GM19240 (cell line): Measurements from ENCODE around the gene SNRK.

Source experiments
- DNase-seq: peaks from one replicate; pipeline ENCODE4 v3.0.0; 2011; ENCODE audit warnings: low spot score; ENCODE audit not compliant: insufficient read length

Gene SNRK

GRCh38 chr3:43286115-43286840, at the start of gene SNRK:
Gene SNRK (plus strand): TSS chr3:43286540. CDS start chr3:43303204, 16,664 bp downstream.
- peak; percentile 70 for DNase-seq

GRCh38 chr3:43238801-43239200, 47.5 kb upstream of the SNRK start:
- no peak for DNase-seq

GRCh38 chr3:43239755-43240154, 46.6 kb upstream of the SNRK start:
- DNase-seq, result no peak

GRCh38 chr3:43243590-43244587, 42.5 kb upstream of the SNRK start:
- no peak for DNase-seq

DNA sequence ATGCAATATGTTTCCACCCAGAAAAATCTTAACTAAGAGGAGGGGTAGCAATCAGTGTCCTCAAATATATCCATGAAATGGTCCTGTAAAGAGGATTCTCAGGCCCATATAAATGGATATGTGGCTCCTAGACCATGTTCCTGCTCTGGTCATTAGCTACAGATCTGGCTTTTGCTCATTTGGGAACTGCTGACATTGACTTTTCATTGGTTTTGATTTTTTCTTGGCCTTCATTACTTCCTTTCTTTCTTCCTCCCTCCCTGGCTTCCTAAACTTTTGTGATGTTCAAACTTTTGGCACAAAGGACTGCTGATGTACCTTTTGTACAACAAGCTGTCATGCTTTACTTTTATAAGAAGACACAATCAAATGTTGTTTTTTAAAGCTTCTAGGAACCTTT, 41.6 kb upstream of the SNRK start:
- DNase-seq, result no peak

GRCh38 chr3:43246976-43247375, 39.4 kb upstream of the SNRK start:
- DNase-seq, result no peak

DNA sequence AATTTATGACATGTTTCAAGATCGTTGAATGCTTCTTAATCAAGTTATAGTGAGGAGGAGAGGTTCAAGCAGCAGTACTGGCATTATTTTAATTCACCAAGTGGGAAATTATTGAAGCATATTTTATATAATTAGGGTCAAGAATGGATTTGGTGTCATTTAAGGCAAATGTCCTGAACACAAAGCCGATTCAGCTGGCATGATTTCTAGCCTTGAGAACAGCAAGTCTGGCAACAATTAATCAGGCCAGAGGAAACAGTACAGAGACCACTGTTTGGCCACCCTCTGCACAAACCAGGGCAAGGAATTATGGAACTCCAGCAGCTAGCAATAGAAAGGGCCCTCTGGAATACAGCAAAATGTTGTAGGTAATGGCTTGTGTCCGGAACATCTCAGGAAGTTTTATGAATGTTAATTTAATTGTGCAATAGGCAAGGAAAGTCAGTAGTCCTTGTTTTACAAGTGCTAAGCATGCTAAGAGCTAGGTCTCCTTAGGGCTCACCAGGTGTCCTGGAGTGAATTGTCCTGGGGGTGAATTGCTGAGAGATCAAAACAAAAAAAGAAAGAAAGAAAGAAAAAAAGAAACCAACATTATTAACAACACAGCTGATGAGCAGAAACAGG, 38.7 kb upstream of the SNRK start:
- DNase-seq, result no peak

- no peak for DNase-seq
These were observed 38.2 kb upstream of the SNRK start for GRCh38 chr3:43248185-43248583.

DNA sequence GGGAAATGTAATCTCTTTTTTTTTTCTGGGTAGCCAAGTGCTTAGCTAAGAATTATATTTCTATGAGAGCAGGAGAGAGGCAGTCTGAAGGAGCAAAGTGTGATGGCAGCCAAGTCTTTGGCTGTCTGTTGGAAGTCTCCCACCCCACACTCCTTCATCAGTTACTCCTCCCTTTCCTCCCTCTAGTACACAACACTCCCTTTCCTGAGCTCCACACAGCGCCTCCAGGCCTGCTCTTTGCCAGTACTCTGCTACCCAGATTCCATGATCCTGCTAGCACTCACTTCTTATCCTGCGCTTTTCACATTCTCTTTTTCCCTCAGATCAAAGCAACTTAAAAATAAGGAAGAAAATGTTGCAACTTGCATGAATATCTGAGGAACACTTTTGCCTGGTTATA, 37.4 kb upstream of the SNRK start:
- no peak for DNase-seq

GRCh38 chr3:43249405-43249804, 36.9 kb upstream of the SNRK start:
- DNase-seq, result no peak

GRCh38 chr3:43253294-43253693, 33.0 kb upstream of the SNRK start:
- no peak for DNase-seq

DNA sequence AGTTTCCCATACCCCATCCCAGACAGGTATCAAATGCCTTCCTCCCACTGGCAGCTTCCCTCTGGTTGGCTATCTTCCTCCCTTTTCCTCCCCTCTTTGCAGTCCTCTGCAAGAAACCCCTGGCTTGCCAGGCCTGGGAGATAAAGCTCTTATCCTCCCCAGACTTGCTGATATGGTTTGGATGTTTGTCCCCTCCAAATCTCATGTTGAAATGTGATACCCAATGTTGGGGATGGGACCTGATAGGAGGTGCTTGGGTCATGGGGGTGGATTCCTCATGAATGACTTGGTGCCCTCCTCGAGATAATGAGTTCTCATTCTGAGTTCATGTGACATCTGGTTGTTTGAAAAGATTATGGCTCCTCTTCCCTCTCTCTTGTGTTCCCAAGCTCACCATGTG, 32.2 kb upstream of the SNRK start:
- DNase-seq, result no peak

DNA sequence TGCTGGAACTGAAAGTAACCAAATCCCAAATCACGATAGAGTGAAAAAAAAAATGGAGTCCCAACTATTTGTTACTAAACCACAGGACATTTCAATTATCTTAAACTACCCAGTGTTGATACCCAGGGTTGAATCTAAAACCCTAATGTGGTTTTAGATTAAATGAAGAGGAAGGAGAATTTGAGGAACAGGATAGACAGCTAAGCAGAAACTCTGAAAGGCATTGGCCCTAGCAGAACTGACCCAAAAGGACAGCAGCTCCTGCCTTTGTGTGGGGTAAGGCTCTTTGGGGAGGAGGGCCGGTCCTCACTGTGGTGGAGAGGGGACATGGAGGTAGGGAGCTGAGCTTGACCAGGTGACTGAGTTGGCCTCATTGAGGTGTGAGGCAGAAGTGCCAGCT, 30.7 kb upstream of the SNRK start:
- DNase-seq, result no peak

- no peak for DNase-seq
These were observed 29.5 kb upstream of the SNRK start for GRCh38 chr3:43256714-43257461.

DNA sequence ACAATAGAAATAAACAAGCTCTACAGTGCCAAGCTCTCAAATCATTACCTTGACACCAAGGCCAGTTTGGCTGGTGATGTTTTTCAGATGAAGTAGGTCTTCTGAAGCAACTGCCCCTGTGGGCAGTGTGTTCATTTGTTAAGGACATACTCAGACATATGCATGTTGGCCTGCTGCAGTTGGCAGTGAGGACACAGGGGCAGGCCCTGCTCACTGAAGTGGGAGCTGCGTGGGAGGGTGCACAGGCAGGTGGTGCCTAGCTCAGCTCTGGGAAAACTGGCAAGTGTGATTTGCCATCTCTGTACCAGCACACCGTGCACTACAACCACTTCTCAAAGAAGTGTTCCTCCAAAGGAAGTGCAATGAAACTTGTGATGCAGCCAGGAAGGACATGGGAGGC, 28.5 kb upstream of the SNRK start:
- no peak for DNase-seq

DNA sequence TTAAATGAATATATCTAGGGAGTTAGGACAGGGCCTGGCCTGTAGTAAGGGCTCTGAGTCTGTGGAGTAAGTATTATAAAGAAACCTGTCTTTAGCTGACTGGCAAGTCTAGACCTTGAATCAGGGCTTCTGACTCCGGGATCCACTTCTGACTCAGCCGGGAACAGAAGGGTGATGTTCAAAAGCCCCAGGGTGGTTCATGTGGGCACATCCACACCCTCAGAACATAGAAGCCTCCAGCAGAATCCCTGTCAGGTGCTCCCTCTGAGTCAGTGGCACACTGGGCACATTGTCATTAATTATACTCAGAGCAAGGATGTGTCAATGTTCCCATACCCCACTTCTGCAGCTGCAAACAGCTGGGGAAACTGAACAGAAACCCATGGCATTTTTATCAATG, 26.7 kb upstream of the SNRK start:
- DNase-seq, result no peak

DNA sequence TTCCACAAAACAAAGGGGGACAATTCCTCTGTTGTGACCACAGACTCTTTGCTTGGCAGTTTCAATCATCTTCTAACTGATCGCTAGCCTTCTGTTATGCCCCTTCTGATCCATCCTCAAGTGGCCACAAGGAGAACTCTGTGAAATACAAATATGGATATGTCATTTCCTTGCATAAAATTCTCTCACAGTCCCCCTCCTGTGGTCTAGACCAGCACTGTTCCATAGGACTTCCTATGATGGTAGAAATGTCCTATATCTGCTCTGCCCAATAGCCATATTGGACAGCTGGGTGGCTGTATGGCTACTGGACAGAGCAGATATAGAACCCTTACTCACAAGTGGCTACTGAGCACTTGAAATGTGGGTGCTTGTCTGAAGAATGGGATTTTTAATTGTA, 25.9 kb upstream of the SNRK start:
- no peak for DNase-seq

DNA sequence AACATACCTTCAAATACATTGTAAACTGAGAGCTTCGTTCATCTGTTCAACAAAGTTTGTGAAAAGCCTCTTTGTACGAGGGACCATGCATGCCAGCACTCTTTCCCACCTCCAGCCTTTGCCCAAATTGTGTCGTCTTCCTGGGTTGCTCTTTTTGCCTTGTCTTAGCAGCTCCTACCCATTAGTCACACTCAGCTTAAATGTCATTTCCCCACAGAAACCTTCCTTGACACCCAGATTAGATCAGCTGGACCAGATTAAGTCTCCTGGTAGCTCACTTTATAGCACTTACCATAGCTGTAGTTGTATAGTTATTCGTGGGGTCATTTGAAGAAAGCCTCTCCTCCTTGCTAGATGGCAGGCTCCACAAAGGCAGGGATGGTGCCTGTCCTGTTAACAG, 24.1 kb upstream of the SNRK start:
- no peak for DNase-seq

GRCh38 chr3:43266451-43266850, 19.9 kb upstream of the SNRK start:
- no peak for DNase-seq

DNA sequence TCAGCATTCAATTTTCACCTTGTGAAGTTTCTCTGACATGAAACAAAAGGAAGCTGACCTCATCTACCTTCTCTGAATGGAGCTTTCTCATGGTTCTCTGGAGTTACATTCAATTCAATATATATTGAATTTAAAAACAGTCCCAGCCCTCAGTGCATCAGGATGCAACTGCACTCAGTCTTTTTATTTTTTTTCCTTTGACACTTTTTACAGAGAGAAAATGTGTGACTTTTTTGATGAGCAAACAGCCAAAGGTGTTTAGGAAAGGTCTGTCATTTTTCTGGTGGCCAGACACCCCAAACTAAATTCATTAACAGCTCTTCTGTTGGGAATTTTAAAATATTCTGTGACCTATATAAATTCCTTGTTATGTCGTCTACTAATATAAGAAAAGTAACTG, 19.3 kb upstream of the SNRK start:
- no peak for DNase-seq

DNA sequence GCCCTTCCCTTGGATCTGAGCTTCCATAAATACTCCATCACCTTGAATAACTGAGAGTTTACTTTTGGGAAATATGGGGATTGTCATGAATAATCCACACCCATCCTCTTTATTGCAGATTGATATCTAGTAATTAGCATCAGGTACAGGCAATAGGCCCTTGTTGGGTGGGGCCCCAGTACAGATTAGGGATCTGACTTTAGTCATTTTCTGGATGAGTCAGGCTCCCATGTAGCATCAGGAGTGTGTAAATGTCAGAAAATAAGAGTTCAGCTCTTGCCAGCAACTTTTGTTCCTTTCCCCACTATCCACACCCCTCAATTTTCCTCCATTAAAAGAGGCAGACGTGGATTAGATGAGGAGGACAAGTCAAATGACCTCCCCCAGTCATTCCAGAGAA, 17.7 kb upstream of the SNRK start:
- DNase-seq, result no peak
